HG03175 (cell line): ENCODE results near the gene ADAMTS12.

Source experiments
- ATAC-seq: cut with Tn5 transposase; IDR thresholded peaks from one replicate; pipeline ENCODE4 v1.9.1; 2021; ENCODE audit warnings: mild to moderate bottlenecking, moderate library complexity; ENCODE audit not compliant: unreplicated experiment

Gene ADAMTS12

DNA sequence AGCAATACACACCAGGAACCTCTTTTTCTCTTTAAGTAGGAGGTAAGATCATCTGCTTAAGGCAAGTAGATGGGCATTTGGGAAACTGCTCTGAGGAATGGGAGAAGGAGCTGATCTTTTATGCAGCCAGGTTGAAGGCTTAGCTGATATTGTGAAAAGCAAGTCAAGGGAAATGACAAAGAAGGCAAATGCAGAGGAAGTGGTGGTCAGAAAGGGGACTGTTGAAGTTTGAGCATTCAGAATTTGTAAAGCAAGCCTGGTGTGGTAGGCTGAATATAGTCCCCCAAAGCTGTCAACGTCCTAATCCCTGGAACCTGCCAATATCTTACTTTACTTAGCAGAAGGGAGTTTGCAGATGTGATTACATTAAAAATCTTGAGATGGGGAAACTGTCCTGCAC lies 128.9 kb downstream of the ADAMTS12 start:
- ATAC-seq = no peak

DNA sequence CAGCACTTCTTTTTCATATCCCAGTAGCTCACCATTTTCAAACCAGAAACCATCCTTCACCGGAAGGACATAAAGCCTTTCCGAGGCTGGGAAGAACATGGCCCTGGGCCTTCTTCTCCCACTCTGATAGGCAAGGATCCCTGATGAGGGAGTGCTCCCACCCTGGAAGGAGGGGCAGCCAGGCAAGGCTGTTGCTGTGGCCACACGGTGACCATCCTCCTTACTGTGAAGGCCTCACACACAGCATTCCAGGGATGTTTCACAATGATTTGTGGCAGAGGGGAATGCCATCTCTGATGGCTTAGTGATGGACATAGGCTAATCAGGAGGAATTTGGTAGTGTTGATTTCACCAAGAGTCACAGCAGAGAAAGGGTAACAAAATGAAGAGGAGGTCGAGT lies 130.7 kb downstream of the ADAMTS12 start:
- ATAC-seq = no peak

DNA sequence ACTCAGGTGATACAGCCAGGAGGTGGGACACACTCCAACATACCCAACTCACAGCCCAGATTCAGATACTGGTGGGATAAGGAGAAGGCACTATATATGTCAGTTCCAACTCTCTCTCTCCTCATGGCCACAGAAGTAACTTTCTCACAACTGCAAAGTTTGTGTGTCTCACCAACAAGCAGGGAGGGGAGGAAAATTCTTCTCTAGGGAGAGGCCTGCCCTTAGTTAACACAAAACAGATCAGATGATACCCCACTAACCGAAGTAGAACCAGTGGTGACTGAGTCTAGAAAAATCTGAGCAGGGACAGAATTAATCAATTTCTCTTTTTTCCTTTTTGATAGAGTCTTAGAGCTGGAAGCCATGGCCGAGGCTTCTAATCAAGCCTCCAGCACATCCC lies 133.1 kb downstream of the ADAMTS12 start:
- ATAC-seq = no peak

DNA sequence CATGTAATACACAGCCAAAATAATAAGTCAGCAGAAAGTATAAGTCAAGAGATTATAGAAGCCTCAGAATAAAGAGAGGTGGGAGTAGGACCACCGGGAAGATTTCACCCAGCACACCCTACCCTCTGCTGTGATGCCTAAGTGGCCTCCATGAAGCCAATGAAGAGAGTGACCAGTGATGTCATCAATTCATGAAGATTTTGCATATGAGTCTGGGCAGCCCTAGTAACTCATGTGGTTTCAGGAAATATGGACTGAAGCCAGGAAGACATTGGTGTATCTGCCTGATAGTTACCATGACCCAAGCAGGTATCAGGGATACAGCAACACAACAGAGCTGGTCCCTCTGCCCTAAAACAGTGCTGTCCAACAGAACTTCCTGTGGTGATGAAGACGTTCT lies 135.3 kb downstream of the ADAMTS12 start:
- ATAC-seq = no peak

DNA sequence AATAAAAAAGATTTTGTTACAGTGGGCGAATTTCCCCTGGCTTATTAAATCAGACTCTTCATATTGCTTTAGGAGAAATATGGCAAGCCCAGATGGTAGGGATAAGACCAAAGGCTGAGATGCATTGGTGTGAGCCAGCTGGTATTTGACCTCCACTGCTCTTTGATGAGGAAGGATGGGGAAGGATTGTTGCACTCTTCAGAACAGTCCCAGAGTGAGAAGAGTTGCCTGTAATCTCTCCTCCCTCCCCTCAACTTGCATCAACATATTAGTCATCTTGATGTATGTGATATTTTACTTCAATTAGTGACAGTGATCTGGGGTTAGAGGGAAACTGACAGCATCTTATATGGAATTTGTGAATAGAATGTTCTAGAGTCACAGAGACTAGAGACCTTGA lies 136.6 kb downstream of the ADAMTS12 start:
- ATAC-seq = no peak

DNA sequence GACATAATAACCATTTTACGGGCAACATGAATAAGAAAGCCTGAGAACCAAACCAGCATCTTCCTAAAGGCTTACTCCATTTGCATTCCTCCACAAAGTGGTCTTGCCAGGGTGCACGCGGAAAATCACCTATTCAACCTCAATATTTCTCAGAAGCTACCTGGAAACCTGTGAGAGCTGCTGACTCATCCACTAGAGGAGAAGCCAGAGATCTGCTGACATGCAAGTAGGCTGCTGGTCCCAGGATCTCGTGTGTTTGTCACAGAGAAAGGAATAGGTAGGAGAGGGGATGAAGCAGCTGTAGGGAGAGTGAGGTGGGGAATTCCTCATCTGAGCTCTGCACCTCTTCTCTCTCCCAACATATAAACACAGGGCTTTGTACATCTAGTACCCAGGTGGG lies 138.1 kb downstream of the ADAMTS12 start:
- ATAC-seq = no peak

DNA sequence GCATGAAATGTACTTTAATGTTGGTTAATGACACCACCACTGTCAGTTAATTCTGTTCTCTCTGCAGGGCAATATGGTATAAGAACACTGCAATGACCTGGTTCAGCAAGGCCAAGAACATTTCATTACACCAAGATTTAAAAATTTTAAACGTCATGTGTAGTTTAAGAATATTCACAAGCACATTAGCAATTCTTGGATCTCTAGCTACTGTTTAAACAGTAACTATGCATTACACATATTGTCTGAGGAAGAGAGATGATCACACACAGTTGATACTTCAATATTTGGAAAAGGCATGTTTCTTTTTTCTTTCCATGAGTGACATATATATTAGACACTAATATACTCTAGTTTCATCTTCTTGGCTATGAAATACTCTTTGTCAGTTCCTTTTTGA lies 143.0 kb downstream of the ADAMTS12 start:
- ATAC-seq = no peak

DNA sequence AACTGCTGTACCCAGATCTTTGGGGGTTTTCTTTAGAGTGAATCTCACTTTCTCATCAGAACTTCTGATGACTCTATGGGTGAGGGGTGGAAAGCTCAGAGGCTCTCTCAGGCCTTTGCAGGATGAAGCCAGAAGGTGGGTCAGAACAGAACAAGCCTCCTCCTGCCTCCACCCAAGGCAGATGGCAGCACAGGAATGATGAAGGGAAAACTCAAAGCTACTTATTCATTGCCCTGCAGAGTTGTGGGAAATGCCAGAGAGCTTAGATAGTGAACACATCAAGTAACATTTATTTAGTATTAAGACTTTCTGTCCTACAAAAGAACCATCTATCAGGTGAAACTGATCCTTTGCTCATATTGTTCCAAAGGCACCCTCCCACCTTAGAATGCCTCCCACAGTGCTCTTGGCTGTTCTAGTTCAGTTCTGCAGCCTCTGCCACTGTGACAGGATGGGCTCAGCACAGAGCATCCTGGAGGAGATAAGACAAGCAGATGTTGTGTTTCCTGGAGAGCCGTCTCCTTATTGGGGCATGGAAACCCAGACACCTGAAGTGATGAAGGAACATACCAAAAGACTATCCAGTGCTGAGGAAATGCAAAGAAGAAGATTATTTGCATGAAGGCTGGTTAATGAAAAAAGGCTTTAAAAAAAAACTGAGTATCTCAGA lies 146.6 kb downstream of the ADAMTS12 start:
- no peak for ATAC-seq

DNA sequence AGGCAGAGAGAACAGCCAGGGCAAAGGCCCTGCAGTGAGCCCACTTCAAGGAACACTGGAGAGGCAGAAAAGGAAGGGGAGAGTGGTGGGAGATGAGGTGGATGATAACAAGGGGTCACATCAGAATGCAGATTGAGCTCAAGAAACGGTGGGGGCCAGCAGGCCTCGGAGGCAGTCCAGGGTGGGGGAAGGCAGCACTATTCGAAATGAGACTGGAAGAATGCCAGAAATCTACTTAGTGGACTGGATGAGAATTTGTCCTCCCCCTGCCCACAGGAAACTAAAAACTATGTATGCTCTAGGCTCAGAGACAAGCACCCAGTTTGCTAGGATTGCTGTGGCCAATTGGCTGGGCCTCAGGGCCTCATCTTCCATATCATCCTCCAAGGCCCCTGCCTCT lies 148.7 kb downstream of the ADAMTS12 start:
- no peak for ATAC-seq

DNA sequence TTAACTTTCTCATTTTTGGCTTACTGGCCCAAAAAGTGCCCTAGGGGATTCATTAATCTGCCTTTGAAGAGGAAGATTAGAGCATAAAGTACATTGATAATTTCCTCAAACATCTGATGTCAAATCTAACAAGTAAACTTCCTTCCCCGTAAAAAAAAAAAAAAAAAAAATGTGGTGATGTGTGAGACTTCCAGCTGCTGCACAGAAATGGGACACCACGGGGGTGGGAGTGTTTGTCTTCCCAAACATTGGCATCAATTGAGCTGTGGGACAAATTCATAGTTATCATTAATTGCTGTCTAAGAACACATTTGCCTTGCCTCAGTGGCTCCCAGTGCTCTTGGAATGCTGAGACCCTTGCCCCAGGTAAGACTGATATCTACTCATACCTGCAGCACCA lies 149.6 kb downstream of the ADAMTS12 start:
- no peak for ATAC-seq

DNA sequence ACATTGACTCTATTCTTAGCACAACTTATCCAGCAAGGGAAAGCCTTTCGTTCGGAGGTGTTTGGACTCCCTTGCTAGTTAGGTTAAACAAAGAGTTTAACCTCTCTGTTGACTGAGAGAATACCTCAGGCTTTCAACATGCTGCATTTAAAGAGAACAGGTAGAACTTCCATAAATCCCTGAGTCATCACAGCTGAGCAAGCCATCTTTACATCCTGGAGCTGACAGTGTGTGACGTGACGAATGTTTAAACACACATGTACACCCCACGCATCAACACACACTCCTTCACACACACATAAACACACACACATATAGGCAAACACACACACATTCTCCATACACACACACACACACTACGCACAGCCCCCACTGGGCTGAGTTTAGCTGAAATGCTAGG lies 152.8 kb downstream of the ADAMTS12 start:
- no peak for ATAC-seq

DNA sequence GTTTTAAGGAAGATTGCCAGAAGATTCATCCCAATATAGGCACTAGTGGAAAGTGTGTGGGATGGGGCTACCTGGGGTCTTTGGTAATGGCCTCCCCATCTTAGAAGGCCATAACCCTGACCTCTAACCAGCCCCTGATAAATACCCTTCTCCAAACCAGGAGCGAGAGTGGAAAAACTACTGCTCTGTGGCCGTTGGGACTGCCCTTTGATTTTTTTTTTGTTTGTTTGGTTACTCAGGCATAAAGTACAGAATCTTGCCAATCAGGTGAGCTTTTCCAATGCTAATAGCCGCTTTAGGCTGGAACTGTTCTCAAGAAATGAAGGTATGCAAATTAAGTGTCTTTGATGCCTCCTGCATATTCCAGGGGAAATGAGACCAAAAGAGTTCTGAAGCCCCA lies 153.7 kb downstream of the ADAMTS12 start:
- ATAC-seq = no peak

DNA sequence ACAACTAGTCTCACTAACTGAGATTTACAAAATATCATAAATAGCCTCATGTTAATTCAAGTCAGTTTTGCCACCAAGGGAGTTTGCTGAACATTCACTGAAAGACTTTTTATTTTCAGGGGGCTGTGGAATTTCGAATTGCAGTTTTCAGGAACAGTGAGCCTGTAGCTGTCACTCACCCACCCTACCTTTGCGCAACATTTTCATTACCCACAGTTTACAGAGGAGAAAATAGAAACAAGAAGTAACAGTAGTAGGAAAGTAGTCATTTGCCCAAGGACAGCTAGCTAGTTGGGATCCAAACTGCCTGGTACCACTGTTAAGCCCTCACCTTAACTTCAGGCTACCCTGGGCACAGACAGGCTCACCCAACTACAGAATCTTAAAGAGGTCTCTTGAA lies 154.1 kb downstream of the ADAMTS12 start:
- ATAC-seq = no peak

DNA sequence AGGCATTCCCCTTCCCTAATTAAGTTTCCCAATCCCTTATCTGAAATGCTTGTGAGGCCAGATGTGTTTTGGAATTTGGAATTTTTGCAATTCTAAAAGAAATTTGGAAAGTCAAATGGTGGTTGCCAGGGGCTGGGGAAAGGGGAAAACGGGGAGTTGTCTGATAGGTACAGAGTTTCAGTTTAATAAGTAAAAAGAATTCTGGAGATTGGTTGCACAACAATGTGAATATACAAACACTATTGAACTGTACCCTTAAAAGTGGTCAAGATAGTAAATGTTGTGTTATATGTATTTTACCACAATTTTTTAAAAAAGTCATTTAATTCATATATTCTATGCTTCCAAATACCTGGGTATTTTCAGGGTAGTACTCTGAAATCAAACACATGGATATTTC lies 154.5 kb downstream of the ADAMTS12 start:
- no peak for ATAC-seq

DNA sequence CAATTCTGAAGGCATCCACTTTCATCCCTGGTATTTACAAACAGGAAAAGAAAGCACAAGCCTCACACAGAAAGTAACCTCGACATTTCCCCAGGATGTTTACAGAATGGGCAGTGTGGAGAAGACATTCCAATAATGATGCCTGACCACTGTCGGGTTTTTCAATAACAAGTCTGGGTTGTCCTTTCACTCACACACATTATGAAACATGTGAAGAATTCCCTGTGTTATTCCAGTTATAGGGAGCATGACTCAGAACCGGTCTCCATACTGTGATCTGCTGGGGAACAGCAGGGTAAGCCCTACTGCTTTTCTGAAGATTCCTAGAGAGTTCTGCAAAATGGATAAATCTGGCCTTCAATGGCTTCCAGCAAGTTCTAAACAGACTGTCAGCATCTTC lies 155.3 kb downstream of the ADAMTS12 start:
- ATAC-seq = no peak

DNA sequence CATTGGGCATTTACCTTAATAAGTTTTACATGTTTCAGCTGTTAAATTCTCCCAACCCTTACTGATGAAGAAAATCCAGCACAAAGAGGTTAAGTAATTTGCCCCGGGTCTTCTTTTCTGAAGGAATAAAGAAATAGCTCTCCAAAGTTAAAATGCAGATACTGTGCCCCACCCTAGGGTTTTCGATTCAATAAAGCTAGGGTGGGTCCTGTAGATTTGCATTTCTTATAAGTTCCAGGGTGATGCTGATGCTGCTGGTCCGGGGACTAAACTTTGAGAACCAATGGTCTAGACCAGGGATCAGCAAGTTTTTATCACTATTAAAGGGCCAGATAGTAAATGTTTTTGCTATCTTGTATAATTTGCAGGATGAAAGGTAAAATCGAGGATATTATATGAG lies 156.7 kb downstream of the ADAMTS12 start:
- no peak for ATAC-seq

DNA sequence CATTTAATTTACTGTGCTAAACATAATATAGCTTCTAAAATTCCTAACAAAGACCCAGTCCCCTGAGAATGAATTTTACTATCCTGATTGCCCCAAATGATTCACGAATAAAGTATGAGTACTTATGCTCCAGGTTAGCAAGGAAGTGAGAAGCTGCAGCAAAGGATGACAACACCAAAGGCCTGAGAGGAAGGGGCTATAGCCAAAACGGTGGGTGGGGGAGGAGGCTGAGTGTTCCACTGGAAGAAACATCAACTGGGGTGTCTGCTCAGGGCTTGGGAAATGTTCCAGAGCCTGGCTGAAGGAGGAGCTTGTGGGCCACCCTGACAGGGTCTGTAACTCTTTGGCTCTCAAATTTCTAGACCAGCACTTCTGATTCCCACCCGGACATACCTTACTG lies 157.3 kb downstream of the ADAMTS12 start:
- no peak for ATAC-seq

DNA sequence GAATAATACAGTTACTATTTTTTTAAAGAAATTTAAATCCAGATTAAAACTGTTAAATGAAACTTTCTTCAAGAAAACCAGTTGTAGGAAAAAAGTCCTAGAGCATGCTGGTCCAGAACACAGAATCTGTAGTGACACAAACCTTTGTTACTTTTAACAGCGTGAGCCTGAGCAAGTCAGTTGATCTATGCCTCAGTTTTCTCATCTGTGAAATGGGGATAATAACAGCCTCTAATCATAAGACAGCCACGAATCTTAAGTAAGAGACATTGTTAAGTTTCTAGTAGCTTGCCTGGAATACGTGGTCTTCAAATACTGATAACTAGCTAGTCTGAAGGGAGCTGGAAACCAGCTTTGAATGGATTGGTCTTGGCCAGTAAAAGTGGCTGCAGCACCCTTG lies 158.6 kb downstream of the ADAMTS12 start:
- ATAC-seq = no peak

DNA sequence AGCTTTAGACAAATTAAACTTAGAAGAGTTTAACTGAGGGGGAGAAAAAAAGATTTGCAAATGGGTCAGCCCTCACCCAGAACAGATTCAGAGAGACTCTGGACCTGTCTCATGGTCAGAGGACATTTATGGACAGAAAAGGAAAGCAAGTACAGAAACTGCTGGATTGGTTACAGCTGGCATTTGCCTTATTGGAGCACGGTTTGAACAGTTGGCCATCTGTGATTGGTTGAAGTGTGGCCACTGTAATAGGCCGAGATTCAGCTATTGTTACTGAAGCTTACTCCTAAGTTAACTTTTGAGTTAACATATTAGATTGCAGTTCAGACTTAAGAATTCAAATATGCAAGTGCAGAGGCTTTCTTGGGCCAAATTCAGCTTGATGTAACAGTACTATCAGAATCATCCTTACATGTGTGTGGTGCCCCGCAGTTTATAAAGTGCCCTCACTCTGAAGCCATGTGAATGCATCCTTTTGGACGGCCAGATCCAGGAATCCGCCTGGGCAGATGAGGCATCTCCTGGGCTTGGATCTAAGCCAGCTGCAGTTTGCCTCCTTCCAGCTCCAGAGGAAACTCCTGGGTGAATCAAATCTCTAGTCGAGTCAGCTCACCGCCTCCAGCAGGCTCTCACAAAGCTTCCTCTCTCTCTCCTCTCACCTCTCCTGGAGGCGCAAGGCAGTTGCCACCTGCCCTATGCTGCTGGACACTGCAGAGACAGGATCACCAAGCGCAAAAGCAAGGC lies 165.2 kb downstream of the ADAMTS12 start:
- ATAC-seq = no peak

DNA sequence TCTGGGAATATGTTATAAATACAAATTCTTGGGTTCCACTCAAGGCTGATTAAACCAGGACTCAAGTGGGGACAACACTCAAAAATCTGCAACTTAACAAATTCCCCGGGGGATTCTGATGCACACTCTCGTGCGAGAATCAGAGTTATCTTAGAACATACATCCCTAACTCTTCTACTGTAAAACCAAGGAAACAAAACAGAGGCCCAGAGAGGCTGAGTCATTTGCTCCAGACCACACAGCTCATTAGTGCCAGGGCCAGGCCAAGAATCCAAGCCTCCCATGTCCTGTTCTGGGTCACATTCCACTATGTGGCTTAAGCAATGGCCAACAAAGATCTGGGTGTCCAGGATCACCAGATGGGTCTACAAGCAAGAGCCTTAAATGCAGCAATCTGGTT lies 166.0 kb downstream of the ADAMTS12 start:
- no peak for ATAC-seq

DNA sequence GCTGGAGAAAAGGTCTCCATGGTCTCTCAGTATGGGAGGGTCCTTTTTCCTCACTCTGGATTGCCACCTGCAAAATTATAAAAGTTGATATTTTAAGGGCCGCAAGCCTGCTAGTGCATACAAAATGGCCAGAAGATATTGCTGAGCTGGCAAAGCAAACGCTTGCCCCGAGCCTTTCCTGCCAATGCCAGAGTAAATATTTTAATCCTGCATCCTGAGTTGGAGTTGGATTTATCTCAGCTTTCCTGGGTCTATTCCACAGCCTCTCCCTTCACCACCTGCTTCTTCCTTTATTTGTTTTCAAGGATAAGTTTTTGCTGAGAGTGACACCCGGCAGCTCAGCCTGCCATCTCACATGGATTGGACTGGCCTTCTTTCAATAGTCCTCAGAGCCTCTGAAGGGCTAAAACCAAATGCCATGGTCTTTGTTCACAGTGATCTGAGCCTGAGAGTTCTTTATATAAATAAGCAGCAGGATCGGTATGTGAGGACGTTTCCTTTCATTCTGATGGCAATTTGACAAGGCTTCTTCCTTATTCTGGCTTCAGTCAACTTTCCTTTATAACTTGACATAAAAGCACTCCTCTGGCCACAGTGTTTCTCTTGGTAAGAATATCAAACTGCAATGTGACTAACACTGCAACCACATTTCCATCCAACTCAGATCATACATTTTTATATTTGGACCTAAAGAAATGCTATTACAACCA lies 170.1 kb downstream of the ADAMTS12 start:
- no peak for ATAC-seq

DNA sequence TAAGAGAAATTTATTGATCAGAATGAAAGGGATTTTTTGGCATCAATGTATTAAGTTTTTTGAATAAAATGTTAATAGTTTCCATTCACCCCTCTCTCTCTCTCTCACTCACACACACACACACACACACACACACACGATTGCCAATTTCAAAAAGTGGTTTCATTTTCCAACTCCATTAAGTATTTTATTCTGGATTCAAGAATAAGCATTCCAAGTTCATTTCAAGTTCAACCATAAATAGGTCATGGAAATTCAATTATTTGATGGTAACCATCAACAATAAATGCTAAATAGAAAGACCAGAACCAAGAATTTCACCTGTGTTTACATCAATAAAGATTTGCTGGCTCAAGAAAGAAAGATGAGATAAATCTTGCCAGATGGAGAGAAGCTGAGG lies 171.6 kb downstream of the ADAMTS12 start:
- ATAC-seq = no peak
